ENCODE data around the gene HP1BP3.
"Not testable (repeated sequence)": the region's sequence is repeated elsewhere in the genome, so short reads cannot be mapped to it uniquely, and the experiment has no call there.

The HP1BP3 gene, protein sequence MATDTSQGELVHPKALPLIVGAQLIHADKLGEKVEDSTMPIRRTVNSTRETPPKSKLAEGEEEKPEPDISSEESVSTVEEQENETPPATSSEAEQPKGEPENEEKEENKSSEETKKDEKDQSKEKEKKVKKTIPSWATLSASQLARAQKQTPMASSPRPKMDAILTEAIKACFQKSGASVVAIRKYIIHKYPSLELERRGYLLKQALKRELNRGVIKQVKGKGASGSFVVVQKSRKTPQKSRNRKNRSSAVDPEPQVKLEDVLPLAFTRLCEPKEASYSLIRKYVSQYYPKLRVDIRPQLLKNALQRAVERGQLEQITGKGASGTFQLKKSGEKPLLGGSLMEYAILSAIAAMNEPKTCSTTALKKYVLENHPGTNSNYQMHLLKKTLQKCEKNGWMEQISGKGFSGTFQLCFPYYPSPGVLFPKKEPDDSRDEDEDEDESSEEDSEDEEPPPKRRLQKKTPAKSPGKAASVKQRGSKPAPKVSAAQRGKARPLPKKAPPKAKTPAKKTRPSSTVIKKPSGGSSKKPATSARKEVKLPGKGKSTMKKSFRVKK

DNA sequence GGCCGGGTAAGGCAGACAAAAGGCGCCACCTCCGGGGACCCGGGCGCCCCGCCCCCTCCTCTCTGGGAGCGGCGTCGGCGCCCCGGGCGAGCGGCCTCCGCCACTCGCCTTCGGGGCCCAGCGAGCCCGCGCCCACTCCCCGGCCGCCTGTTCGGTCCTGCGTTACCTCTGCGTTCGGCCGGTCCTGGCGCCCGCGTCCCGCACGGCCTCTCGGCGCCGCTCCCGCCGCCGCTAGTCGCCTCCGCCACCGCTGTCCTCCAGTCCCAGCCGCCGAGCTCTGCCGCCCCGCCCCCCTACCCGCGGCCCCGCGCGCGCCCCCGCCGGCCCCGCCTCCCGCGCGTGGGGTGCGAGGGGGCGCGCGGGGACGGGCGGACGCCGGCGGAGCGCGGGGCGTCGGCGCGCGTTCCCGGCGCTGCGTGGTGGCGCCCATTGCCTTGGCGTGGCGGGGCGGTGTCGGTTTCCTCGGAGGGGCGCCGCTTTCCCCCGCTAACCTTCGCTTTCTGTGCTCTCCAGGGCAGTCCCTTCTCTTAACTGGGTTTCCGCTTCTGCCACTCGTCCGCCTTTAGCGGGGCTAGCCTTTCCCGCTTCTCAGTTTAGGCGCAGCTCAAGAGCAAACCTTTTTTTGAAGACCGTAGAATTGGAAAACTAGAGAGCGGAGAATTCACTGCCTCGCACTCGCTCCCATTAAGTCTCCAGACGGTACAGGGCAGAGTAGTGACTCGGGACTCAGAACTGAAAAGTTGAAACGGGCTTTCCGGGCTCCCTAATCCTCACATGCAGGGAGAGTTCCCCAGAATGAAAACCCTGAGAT lies at the start of gene HP1BP3:
Gene HP1BP3, minus strand, starts transcription at position 279 of the 811 bp plus-strand sequence. CDS start 6,867 bp downstream, outside the sequence.
- peak; percentile 72 for DNase-seq (ENCODE audit: low spot score)

DNA sequence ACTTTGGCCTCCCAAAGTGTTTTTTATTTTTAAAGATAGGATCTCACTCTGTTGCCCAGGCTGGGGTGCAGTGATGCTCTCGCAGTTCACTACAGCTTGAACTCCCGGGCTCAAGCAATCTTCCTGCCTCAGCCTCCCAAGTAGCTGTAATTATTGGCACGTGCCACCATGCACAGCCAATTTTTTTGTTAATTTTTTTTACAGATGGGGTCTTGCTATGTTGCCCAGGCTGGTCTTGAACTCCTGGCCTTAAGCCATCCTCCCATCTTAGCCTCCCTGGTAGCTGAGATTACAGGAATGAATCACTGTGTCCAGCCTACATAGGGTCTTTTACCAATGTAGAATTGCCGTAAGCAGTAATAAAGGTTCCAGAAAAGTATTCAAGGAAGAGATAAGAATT lies 49.1 kb upstream of the HP1BP3 start:
- DNase-seq (ENCODE audit: low spot score) = no peak

DNA sequence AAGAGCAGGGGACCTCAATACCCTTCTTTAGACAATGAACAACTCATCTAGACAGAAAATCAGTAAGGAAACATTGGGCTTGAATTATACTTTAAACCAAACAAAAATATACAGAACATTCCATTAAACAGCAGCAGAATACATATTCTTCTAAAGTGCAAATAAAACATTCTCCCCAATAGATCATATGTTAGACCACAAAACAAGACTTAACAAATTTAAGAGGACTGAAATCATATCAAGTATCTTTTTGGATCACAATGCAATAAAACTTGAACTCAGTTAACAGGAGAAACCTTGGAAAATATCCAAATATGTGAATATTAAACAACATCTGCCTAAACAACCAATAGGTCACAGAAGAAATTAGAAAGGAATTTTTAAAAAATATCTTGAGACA lies 47.7 kb upstream of the HP1BP3 start:
- DNase-seq (ENCODE audit: low spot score) = no peak

DNA sequence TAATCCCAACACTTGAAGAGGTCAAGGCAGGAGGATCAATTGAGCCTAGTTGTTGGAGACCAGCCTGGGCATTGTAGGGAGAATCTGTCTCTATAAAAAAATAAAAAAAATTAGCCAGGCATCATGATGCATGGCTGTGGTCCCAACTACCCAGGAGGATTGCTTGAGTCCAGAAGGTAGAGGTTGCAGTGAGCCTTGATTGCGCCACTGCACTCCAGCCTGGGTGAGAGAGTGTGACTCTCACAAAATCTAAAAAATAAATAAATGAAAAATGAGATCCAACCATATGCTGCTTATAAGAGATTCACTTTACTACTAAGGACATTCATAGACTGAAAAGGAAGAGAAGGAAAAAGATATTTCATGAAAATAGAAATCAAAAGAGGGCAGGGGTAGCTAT lies 47.1 kb upstream of the HP1BP3 start:
- no peak for DNase-seq (ENCODE audit: low spot score)

DNA sequence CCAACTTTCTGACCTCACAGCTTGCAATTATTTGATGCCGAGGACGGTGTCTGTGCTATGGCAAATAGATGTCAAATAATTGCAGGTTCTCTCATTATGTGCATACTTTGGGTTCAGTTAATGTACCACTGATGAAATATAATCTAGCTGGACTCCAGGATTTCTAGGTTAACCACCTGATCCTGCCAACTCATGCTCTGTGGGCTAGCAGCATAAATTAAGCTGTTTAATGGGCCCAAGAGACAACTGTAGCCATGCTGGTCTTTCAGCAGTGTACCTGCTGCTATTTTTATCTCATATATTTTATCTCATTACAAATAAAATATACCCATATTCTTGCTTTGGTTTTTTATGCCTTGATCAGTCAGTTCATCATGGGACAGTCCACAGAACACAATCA lies 43.3 kb upstream of the HP1BP3 start:
- DNase-seq (ENCODE audit: low spot score) = no peak

DNA sequence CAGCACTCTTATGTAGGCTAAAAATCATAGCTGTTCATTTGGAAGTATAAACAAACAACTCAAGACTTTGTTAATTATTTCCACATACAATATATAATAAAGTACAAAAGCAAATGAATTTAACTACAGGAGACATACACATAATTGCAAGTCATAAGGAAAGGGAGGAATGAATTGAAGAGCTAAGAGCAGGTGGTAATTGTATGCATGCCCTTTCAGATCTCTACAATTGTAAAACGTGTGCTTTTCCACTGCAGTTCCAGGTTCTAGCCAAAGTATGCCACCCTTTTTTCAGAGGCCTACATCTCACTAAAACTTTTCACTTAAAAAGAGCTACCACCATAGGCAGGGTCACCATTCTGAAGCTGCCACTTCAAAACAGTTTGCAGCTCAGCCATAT lies 42.8 kb upstream of the HP1BP3 start:
- no peak for DNase-seq (ENCODE audit: low spot score)

DNA sequence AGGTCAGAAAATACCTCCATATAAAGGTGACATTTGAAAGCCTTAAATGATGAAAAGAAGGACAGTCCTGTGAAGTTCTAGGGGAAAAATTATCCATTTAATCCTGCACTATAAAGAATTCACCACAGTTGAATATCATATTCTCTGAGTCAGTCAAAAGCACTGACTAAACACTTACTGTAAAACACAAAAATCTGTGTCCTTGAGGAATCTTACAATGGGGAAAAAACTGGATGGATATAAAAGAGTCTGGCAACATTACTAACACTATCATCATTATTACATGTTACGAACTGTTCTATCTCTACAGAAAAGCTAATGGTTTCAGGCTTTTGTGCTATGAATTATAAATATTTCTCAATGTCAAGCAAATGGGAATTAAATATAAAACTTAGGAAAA lies 42.4 kb upstream of the HP1BP3 start:
- DNase-seq (ENCODE audit: low spot score) = no peak

DNA sequence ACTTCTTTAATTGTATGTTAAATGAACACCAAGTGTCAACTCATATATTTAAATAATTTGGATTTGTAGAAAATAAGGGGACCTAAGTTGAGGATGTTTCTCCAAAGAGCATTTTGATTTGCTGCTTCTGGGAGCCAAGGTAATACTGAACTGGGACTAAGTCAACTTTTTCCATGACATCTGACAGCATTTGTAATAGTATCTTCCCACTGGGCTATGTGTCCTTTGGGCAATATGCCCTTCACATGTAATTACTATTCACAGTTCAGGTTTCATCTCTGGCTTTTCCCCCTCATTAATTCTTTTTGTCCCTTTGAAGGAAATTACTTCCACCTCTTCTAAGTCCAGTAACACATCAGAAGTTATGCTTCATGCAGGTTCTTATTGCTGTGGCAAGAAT lies 36.7 kb upstream of the HP1BP3 start:
- DNase-seq (ENCODE audit: low spot score) = no peak

DNA sequence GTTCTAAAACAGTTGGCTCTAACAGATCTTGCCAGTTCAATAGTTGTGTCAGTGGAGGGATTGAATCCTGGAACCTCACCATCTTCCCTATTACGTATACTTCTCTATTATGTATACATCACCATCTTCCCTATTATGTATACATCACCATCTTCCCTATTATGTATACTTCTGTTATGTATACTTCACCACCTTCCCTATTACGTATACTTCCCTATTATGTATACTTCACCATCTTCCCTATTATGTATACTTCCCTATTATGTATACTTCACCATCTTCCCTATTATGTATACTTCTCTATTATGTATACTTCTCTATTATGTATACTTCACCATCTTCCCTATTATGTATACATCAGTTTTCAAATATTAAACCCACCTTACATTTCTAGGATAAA lies 34.4 kb upstream of the HP1BP3 start:
- no peak for DNase-seq (ENCODE audit: low spot score)

DNA sequence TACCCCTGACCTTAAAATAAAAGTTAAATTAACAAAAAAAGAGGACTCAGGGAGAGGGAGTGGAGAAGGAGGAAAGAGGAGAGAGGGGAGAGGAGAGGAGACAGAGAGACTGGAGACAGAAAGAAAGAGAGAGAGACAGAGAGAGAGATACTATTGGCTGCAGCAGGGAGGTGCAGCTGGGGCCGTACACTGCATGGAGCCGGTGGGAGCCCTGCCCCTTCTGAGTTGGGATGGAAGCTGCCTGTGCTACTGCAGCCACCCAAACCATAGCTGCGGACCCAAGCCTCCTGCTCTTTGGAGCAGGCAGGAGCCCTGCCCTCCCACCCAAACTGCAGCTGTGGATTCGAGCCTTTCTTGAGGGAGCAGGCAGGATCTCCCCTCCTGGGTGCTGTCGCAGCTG lies 32.7 kb upstream of the HP1BP3 start:
- no peak for DNase-seq (ENCODE audit: low spot score)

DNA sequence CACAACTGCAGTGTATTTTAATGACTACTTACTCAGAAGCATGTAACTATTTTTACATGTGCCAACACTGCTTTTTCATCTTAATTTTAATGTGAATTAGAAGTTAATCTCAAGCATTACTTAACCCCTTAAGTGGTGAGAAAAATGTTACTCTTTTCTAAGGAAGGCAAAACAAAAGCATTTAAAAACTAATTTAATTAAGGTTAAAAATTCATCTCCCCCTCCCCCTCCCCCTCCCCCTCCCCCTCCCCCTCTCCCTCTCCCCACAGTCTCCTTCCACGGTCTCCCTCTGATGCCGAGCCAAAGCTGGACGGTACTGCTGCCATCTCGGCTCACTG lies 27.4 kb upstream of the HP1BP3 start:
- no peak for DNase-seq (ENCODE audit: low spot score)

DNA sequence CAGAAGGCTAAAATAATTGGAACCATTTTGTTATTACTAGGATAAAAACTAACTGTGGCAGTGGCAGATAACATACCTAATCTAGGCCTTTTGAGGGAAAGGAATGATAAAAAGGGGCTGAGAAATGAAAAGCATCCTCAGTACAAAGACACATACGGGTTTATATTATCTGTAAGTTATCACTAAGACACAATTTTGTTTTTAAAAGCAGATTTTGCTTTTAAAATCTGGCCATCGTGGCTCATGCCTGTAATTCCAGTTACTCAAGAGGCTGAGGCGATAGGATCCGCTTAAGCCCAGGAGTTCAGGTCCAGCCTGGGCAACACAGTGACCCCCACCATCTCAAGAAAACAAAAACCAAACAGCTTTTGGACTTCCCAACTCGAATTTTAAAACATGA lies 24.8 kb upstream of the HP1BP3 start:
- DNase-seq (ENCODE audit: low spot score) = no peak

DNA sequence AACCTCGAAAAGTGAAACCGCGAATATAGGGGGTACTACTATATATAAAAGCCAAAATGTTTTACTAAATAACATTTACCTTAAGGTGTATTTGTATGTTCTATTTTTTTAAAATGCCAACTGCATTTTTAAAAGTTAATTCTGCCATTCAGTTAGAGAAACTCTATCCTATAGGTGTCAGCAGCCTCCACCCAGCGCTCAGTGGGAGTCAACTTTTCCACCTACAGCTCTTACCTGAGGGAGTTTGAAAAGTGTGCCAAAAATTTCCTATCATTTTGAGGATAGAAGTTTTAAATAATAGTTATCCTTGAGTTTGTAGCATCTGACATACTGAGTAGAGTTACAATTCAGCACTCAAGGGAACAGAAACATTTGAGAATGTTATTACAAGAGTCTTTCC lies 6.1 kb upstream of the HP1BP3 start:
- no peak for DNase-seq (ENCODE audit: low spot score)

DNA sequence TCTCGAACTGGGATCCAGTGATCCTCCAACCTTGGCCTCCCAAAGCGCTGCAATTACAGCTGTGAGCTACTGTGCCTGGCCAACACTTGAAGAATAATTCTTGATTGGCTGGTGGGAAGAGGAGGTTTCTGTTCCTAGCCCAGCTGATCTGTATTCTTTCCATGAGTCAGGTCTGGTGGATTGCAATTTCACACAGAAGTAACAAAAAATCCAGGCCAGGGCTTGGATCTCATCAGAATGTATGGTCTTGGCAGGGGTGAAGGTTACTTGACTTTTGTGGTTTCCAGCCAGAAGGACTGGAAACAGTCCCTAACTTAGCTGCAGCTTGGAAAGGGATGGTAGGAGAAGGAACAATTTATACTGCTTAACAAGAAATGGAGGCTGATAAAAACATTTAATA lies 5.1 kb upstream of the HP1BP3 start:
- no peak for DNase-seq (ENCODE audit: low spot score)

DNA sequence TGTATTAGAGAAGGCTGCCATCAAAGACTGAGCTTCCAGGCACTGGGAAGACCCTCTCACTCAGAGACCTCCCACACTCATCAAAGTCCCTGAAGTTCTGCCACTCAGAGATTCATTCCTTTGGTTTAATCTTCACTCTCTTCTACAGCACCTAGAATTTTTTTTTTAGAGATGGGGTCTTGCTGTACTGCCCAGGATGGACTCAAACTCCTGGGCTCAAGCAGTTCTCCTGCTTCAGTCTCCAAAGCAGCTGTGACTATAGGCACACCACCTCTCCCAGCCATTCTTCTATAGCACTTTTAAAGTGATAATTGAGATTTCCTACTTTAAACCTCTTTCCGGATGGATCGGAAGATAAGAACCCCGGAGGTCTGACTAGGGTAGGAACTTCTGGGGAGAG lies 3.7 kb upstream of the HP1BP3 start:
- no peak for DNase-seq (ENCODE audit: low spot score)

DNA sequence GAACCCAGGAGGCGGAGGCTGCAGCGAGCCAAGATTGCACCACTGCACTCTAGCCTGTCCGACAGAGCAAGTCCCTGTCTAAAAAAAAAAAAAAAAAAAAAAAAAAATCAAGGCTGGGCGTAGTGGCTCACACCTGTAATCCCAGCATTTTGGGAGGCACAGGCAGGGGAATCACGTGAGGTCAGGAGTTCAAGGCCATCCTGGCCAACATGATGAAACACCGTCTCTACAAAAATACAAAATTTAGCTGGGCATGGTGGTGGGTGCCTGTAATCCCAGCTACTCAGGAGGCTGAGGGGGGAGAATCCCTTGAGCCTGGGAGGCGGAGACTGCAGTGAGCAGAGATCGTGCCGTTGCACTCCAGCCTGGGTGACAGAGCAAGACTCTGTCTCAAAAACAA lies 2.5 kb upstream of the HP1BP3 start:
- DNase-seq (ENCODE audit: low spot score) = not testable (repeated sequence)

DNA sequence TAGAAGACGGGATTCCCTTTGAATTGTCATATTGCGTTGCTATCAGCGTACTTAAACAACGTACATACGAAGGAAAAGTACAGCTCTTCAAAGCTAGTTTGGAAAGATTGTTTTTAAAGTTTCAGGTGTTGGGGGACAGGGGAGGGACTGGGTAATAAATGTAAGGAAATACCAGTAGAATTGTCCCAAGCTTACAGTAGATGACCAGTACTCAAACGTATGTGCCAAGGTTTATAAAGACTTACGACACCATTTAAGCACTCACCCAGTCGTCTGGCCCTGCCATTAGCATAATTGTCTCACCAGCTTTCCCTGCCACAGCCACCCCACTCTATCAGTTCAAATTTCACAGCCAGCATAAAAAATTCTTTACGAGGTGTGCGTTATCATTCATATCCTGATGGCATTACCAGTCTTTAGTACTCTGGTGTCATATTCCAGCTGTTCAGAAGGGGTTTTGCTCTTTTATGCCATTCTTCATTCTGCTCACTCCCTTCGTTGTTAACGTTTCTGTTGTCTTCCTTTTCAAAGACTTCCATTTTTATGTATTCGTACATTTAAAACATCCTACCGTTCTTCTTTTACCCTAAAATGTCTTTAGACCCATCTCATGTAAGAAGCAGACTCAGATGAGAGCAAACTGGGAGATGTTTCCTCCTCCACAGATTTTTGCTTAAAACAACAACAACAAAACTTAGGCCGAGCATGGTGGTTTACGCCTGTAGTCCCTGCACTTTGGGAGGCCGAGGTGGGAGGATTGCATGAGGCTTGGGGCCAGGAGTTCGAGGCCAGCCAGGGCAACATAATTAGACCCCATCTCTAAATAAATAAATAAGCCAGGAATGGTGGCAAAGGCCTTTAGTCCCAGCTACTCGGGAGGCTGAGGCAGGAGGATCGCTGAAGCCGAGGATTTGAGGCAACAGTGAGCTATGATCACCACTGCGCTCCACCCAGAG lies 1.0 kb upstream of the HP1BP3 start:
- no peak for DNase-seq (ENCODE audit: low spot score)

DNA sequence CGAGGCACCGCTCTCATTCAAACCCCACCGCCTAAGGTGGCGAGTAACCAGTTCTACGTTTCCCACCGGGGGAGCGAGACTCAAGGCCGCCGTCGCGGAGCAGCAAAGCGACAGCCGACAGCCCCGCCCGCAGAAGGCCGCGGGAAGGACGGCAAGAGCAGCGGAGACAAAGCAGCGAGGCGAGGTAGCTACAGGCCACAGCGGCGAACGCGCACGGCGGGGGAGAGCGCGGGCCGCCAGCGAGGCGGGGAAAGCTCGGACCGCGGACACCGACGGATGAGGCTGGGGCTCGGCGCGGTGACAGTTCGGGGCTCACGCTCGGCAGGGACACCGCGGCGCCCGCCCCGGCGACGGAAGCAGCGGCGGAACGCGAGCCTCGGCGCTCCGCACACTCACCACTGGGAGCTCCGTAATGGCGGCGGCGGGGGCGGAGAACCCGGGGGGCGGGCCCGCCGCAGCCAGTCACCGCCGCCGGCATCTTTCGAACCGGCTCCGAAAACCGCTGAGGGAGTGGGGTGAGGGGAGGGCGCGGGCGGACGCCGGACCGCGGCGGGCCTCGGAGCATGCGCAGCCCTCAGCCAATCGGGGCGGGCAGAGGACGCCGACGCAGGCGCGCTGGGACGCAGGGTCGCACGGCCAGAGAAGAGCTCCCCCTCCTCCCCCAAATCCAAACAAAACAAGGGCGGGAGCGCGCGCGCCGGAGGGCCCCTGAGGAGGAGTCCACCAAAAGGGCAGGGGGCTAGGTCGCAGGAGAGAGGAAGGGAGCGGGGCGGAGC lies 666 bp downstream of the HP1BP3 start:
- peak; percentile 97 for DNase-seq (ENCODE audit: low spot score)

DNA sequence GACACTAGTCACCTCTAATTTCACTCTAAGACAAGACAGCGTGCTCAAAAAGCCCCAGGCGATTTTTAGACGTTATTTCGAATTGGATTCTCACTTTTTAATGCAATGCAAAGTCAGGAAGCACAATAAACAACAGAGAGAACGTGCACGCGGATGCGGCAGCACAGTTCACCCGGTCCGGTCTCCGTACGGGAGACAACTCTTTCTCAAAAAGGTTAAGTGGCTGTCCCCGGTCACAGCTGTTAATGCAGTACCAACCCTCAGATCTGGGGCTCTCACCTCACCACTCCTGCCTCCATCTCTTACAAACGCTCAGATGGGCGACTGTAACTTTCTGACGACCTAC lies 1.2 kb downstream of the HP1BP3 start:
- DNase-seq (ENCODE audit: low spot score) = peak; percentile 15

DNA sequence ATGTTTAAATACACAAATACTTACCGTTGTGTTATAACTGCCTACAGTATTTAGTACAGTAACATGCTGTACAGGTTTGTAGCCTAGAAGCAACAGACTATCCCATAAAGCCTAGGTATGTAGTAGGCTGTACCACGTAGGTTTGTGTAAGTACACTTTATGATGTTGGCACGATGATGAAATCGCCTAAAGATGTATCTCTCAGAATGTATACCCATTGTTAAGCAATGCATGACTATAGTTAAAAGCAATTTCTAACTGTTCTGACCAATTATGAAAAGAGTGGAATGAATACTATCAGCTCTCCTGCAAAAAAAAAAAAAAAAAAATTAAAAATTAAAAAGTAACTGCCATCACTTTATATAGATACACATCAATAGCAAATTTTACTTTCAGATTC lies 11.4 kb downstream of the HP1BP3 start:
- DNase-seq (ENCODE audit: low spot score) = peak; percentile 34

DNA sequence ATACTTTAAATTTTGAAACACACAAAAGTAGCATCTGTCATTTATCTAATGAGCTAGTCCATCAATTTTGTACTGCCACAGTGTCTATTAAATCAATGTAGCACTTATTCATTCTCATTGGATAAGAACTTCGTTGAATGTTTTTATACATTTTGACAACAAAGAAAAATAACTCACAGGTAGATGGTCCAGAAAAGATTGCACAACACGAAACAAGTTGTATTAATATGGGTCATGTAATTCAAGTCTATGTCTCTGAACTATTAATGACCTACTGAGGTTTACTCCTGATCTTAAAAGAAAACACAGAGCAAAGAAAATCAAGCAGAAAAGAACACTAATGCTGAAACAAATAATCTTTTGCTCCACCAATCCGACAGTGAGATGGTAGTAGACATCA lies 15.3 kb downstream of the HP1BP3 start:
- no peak for DNase-seq (ENCODE audit: low spot score)

Data from activated CD4-positive, alpha-beta T cell treated with anti-CD3 and anti-CD28 coated beads, Interleukin-2, Interleukin-4, amounts not matched to agents 100 ng/mL and 50 ng/mL, durations not matched to agents 16 hours and 8 hours (primary cell).